ENCODE results near the gene XYLT1. TPM values are rescaled to one million over a fixed set of nuclear protein-coding genes. Genes with fewer than 3 reads are reported as not detected.

The XYLT1 gene
- total and polyA plus RNA-seq, 7 donors = 0.67 to 2.5 (median 1.7) TPM

DNA sequence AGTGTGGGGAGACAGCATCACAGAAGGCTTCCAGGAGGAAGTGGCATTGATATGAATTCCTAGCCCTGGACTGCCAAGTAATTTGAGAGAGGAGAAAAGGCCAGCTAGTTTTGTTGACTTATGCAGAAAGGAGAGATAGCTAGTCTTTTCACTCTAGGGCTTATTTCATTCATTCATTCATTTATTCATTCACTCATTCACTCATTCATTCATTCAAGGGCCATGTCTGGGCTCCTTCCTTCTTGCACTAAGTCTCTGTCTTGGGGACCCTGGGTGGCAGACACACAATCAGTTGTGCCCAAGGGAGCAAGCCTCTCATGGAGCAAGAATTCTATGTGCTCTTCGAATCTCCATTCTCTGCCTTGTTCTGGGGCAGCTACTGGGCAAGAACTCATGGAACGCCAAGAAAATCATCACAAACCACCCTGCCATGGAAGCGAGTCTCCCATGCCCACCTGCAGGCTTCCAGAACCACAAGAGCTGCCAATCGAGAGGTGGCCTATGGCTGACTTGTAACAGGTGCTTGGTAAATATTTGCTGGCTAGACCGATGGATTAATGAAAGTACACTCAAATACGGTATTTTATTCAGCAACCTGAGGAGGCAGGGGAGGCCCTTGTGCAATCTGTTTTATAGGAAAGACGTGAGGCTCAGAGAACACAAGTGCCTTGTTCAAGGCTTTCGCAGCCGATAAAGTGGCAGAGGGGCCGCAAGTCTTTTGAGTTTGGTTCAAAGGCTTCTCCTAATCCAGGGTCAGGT, 223.6 kb downstream of the XYLT1 start:
- no peak for TF ChIP-seq CTCF (IDR thresholded peaks at IDR 0.05)
- 87 to 90% (median 87%) methylated on average over 10 of the region's 10 CpGs for WGBS, 3 donors
- Histone ChIP-seq H3K9me3 (no peaks in the 10 kb centered on the region), H3K4me3 (no peak overlapping the region), H3K27ac (no peak overlapping the region), H3K27me3 (ENCODE audit: insufficient read depth in 3 of 3, low read length in 2 of 3) (no peaks in the 10 kb centered on the region), H3K36me3 (ENCODE audit: insufficient read depth in 1 of 2, low read depth in 1 of 2) (no peaks in the 10 kb centered on the region), H3K4me1 (no peaks in the 10 kb centered on the region)
- DNase-seq (no peak), ATAC-seq (no peak)
- intact Hi-C loops (cut with DNase I) = no loop called here

GRCh38 chr16:17246268-17246885, 224.4 kb downstream of the XYLT1 start:
- H3K36me3 ChIP-seq (ENCODE audit: insufficient read depth in 1 of 2, low read depth in 1 of 2) = no peaks in the 10 kb centered on the region
- 87 to 92% (median 88%) methylated on average over 8 of the region's 8 CpGs for WGBS, 3 donors
- H3K4me3 ChIP-seq = no peak overlapping the region
- H3K9me3 ChIP-seq = no peaks in the 10 kb centered on the region
- ATAC-seq = no peak
- DNase-seq = no peak
- no peak for TF ChIP-seq CTCF (IDR thresholded peaks at IDR 0.05)
- no peaks in the 10 kb centered on the region for H3K27me3 ChIP-seq (ENCODE audit: insufficient read depth in 3 of 3, low read length in 2 of 3)
- no peaks in the 10 kb centered on the region for H3K4me1 ChIP-seq
- intact Hi-C loops (cut with DNase I) = no loop called here
- no peak overlapping the region for H3K27ac ChIP-seq

DNA sequence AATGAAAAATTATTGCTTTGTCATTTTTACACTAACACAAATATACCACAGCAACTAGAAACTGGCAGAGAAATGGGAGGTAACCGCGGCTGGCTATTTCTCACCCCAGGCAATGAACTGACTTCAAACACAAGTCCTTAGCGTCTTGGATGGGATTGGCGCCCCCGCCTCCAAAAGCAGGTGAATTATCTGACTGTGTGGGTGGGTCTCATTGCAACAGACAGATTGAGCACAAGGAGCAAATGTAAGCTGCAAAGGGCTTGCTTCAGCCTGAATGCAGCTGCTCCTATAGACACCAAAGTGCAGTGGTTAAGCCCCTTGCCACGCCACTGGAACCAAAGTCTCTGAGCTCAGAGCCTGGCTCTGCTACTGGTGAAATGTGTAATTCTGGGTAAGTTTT, 225.0 kb downstream of the XYLT1 start:
- Histone ChIP-seq H3K4me3 (no peak overlapping the region), H3K36me3 (ENCODE audit: insufficient read depth in 1 of 2, low read depth in 1 of 2) (no peaks in the 10 kb centered on the region), H3K27me3 (ENCODE audit: insufficient read depth in 3 of 3, low read length in 2 of 3) (no peaks in the 10 kb centered on the region), H3K27ac (no peak overlapping the region), H3K9me3 (no peaks in the 10 kb centered on the region), H3K4me1 (no peaks in the 10 kb centered on the region)
- no peak for TF ChIP-seq CTCF (IDR thresholded peaks at IDR 0.05)
- DNase-seq = no peak
- intact Hi-C loops (cut with DNase I) = no loop called here
- WGBS, 3 donors = 76 to 82% (median 81%) methylated on average over 6 of the region's 6 CpGs
- ATAC-seq = no peak

DNA sequence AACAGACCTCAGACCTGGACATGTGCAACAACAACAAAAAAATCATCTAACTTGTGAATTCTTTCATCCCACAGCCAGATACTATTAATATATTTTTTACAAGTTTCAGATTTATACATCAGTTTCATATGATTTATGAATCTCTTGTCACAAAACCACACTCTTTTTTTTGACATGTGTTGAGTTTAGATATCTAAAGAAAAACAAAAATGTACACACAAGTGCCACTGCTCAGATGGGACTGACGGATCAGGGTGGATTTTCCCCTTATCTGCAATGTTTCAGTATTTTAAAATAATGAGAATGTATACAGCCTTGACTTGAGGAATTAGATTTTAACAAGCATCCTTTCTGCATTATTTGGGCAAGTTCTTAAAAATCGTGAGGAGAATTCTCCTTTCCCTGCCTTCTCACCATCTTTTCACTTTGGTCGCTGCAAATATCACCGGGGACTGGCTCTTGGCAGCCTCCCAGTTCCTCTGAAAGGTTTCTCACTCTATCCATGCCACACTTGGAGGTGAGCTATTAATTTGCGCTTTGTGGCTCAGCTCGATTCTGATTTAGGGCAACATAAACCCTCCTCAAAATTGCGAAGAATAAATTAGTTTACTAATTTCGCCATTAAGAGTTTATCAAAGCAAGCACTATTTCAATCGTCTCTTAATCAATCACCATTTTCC, 225.7 kb downstream of the XYLT1 start:
- no peak for DNase-seq
- H3K27me3 ChIP-seq (ENCODE audit: insufficient read depth in 3 of 3, low read length in 2 of 3) = no peaks in the 10 kb centered on the region
- H3K4me1 ChIP-seq = no peaks in the 10 kb centered on the region
- intact Hi-C loops (cut with DNase I) = no loop called here
- H3K36me3 ChIP-seq (ENCODE audit: insufficient read depth in 1 of 2, low read depth in 1 of 2) = no peaks in the 10 kb centered on the region
- TF ChIP-seq CTCF (IDR thresholded peaks at IDR 0.05) = no peak
- no peaks in the 10 kb centered on the region for H3K9me3 ChIP-seq
- WGBS, 3 donors = 74 to 80% (median 77%) methylated on average over 9 of the region's 9 CpGs
- no peak overlapping the region for H3K4me3 ChIP-seq
- ATAC-seq = no peak
- no peak overlapping the region for H3K27ac ChIP-seq

Measured in psoas muscle (tissue), 8 donors.